Sigmoid colon (tissue), 7 donors: Measurements from ENCODE around the gene IL2RA. TPM values are rescaled to one million over a fixed set of nuclear protein-coding genes. Genes with fewer than 3 reads are reported as not detected.
"Not testable (repeated sequence)": the region's sequence is repeated elsewhere in the genome, so short reads cannot be mapped to it uniquely, and the experiment has no call there.

Experiments
- DNase-seq: peaks from one replicate; pipeline ENCODE4 v3.0.0-alpha.2; 2019
- H3K27ac ChIP-seq, 4 donors: fragments of 200-600 bp; sonication (generic); one replicate each; pipeline ENCODE4 v1.5.1; 2016 to 2019; ENCODE audit warnings: mild to moderate bottlenecking in 1 of 4
- H3K27me3 ChIP-seq, 3 donors: fragments of 200-600 bp; sonication (generic); one replicate each; pipeline ENCODE4 v1.5.1; 2019; ENCODE audit warnings: mild to moderate bottlenecking in 1 of 3
- H3K36me3 ChIP-seq, 4 donors: fragments of 200-600 bp; sonication (generic); one replicate each; pipeline ENCODE4 v1.5.1; 2016 to 2019
- H3K4me1 ChIP-seq, 4 donors: fragments of 200-600 bp; sonication (generic); one replicate each; pipeline ENCODE4 v1.5.1; 2017 to 2019
- H3K4me3 ChIP-seq, 4 donors: fragments of 200-600 bp; sonication (generic); one replicate each; pipeline ENCODE4 v1.5.1; 2017 to 2019; ENCODE audit warnings: mild to moderate bottlenecking in 2 of 4, moderate library complexity in 1 of 4
- H3K9me3 ChIP-seq, 4 donors: fragments of 200-600 bp in 3 of 4; sonication (generic) in 3 of 4; one replicate each; pipeline versions ENCODE4 v1.5.1 to v1.6.1; 2013 to 2019
- CTCF ChIP-seq, 4 experiments: fragments of 450-650 bp in 3 of 4; fragments of 200-600 bp in 1 of 4; IDR thresholded peaks; one replicate each; pipeline ENCODE4 v1.5.1; 2016 to 2019; ENCODE audit warnings: antibody characterized with exemption in 4 of 4, mild to moderate bottlenecking in 3 of 4, moderate library complexity in 2 of 4
- EP300 ChIP-seq, 4 donors: sonication (generic); formaldehyde crosslinking; IDR thresholded peaks; one replicate each; pipeline ENCODE4 v1.6.1; 2017; ENCODE audit warnings: antibody characterized with exemption in 4 of 4
- POLR2A ChIP-seq, 2 donors: fragments of 450-650 bp; IDR thresholded peaks; one replicate each; pipeline ENCODE4 v1.6.1; 2016; ENCODE audit warnings: antibody characterized with exemption in 2 of 2, mild to moderate bottlenecking in 2 of 2, moderate library complexity in 2 of 2
- POLR2AphosphoS5 ChIP-seq, 4 donors: sonication (generic); formaldehyde crosslinking; IDR thresholded peaks; one replicate each; pipeline ENCODE4 v1.6.1; 2017; ENCODE audit warnings: antibody characterized with exemption in 4 of 4
- WGBS, 2 donors: extraction: QIAGEN DNeasy Blood & Tissue Kit; methylation state at CpG; one replicate each; pipeline ENCODE4 v1.1.7; 2013; 5-methylcytosine and 5-hydroxymethylcytosine counted together
- intact Hi-C: fragments of 100-400 bp; cut with DNase I; formaldehyde crosslinking; loops from one replicate; pipeline ENCODE4 v1.15.1; 2023
- polyA plus RNA-seq, 3 donors: library from polyadenylated mRNA; stranded (reverse); fragments of 200-250 nt; gene quantifications; one replicate each; pipeline ENCODE4 v1.2.3, GENCODE V29; 2013
- total RNA-seq, 4 donors: library from RNA; depleted of rRNA; stranded (reverse); fragments of >200 nt; gene quantifications; one replicate each; pipeline ENCODE4 v1.1.0, GENCODE V29; 2016
- donor health status: healthy with polysubstance abuse.
- donor health status: Bipolar disorder and iron deficiency.
- donor health status: healthy.

The IL2RA gene
- total and polyA plus RNA-seq, 7 donors: 0.60 to 14.0 (median 4.7) TPM; not detected in 1

GRCh38 chr10:6067457-6067856, 5.3 kb upstream of the IL2RA start:
- H3K36me3 ChIP-seq: no peaks in the 10 kb centered on the region
- DNase-seq: peak; percentile 27
- TF ChIP-seq POLR2AphosphoS5 (IDR thresholded peaks at IDR 0.05) (no peak), CTCF (IDR thresholded peaks at IDR 0.05) (no peak), EP300 (IDR thresholded peaks at IDR 0.05) (no peak), POLR2A (IDR thresholded peaks at IDR 0.05) (no peak)
- no peaks in the 10 kb centered on the region for H3K9me3 ChIP-seq
- H3K27me3 ChIP-seq: no peaks in the 10 kb centered on the region
- H3K27ac ChIP-seq: no peak overlapping the region
- H3K4me3 ChIP-seq: no peak overlapping the region
- WGBS, 2 donors: 80 to 85% methylated on average over 4 of the region's 4 CpGs
- intact Hi-C loops: no loop called here
- no peaks in the 10 kb centered on the region for H3K4me1 ChIP-seq

GRCh38 chr10:6065835-6066234, 3.7 kb upstream of the IL2RA start:
- WGBS, 2 donors: 61 to 79% methylated on average over 4 of the region's 4 CpGs

GRCh38 chr10:6065406-6065805, 3.2 kb upstream of the IL2RA start:
- peak; percentile 58 for DNase-seq
- Histone ChIP-seq H3K4me3 (no peak overlapping the region), H3K27me3 (no peaks in the 10 kb centered on the region), H3K4me1 (no peaks in the 10 kb centered on the region), H3K27ac (no peak overlapping the region), H3K9me3 (no peaks in the 10 kb centered on the region), H3K36me3 (no peaks in the 10 kb centered on the region)
- 85 to 90% methylated on average over 3 of the region's 3 CpGs for WGBS, 2 donors
- TF ChIP-seq CTCF (IDR thresholded peaks at IDR 0.05) (no peak), POLR2A (IDR thresholded peaks at IDR 0.05) (no peak), EP300 (IDR thresholded peaks at IDR 0.05) (no peak), POLR2AphosphoS5 (IDR thresholded peaks at IDR 0.05) (no peak)
- intact Hi-C loops: no loop called here

More at GRCh38 chr10:6065835-6066234, 3.7 kb upstream of the IL2RA start:
- Histone ChIP-seq H3K27ac (peak overlapping the region in 1 of 4 donors; percentile 32), H3K4me1 (no peaks in the 10 kb centered on the region), H3K4me3 (no peak overlapping the region), H3K36me3 (no peaks in the 10 kb centered on the region), H3K9me3 (no peaks in the 10 kb centered on the region), H3K27me3 (no peaks in the 10 kb centered on the region)
- DNase-seq: peak; percentile 47
- TF ChIP-seq CTCF (IDR thresholded peaks at IDR 0.05) (no peak), POLR2AphosphoS5 (IDR thresholded peaks at IDR 0.05) (peak in 1 of 4 donors; percentile 21)
- intact Hi-C loops: no loop called here

- 91 to 92% methylated on average over 3 of the region's 3 CpGs for WGBS, 2 donors
- H3K27me3 ChIP-seq, intact Hi-C loops, DNase-seq, H3K4me1 ChIP-seq, H3K4me3 ChIP-seq, H3K9me3 ChIP-seq, H3K36me3 ChIP-seq, H3K27ac ChIP-seq: not testable (repeated sequence)
Observed at GRCh38 chr10:6064726-6065125, 2.6 kb upstream of the IL2RA start.

- Histone ChIP-seq H3K27me3 (no peaks in the 10 kb centered on the region), H3K36me3 (no peaks in the 10 kb centered on the region), H3K9me3 (no peaks in the 10 kb centered on the region), H3K27ac (no peak overlapping the region), H3K4me1 (no peaks in the 10 kb centered on the region), H3K4me3 (no peak overlapping the region)
- TF ChIP-seq EP300 (IDR thresholded peaks at IDR 0.05): no peak
- no peak for TF ChIP-seq CTCF (IDR thresholded peaks at IDR 0.05)
- TF ChIP-seq POLR2A (IDR thresholded peaks at IDR 0.05): no peak
- TF ChIP-seq POLR2AphosphoS5 (IDR thresholded peaks at IDR 0.05): no peak
- peak; percentile 19 for DNase-seq
- WGBS, 2 donors: 88 to 93% methylated on average over 7 of the region's 7 CpGs
- intact Hi-C loops: no loop called here
Observed at GRCh38 chr10:6064119-6064518, 2.0 kb upstream of the IL2RA start.
